Kasumi-1 (cell line): Measurements from ENCODE around the gene PPP2R3B.
"Not testable (repeated sequence)": the region's sequence is repeated elsewhere in the genome, so short reads cannot be mapped to it uniquely, and the experiment has no call there.

Experiments
- DNase-seq, 2 experiments: peaks; one replicate each; lab custom pipeline; 2025; lab: John Stamatoyannopoulos, UW

The PPP2R3B gene

GRCh38 chrX:320126-320783, 66.5 kb downstream of the PPP2R3B start:
- DNase-seq: no peak

GRCh38 chrX:319579-320125, 67.1 kb downstream of the PPP2R3B start:
- no peak for DNase-seq

GRCh38 chrX:318739-319578, 67.7 kb downstream of the PPP2R3B start, which contains the start of gene GTPBP6:
Gene GTPBP6, minus strand, starts transcription at chrX:318796. Its CDS starts 9 bp downstream, at chrX:318787.
- no peak for DNase-seq

GRCh38 chrX:318068-318738, 68.5 kb downstream of the PPP2R3B start:
- no peak for DNase-seq

- no peak for DNase-seq
These were observed 69.2 kb downstream of the PPP2R3B start for GRCh38 chrX:317424-318067.

GRCh38 chrX:316351-317325, 70.1 kb downstream of the PPP2R3B start:
- DNase-seq: no peak

GRCh38 chrX:314781-315595, 71.7 kb downstream of the PPP2R3B start:
- DNase-seq: no peak

GRCh38 chrX:314049-314448, 72.7 kb downstream of the PPP2R3B start:
- no peak for DNase-seq

- no peak for DNase-seq
These were observed 73.2 kb downstream of the PPP2R3B start for GRCh38 chrX:313546-313945.

- no peak for DNase-seq
These were observed 73.9 kb downstream of the PPP2R3B start for GRCh38 chrX:312621-313331.

- no peak for DNase-seq
These were observed 75.3 kb downstream of the PPP2R3B start for GRCh38 chrX:311156-312129.

GRCh38 chrX:310621-311155, 76.0 kb downstream of the PPP2R3B start:
- DNase-seq: no peak

GRCh38 chrX:308821-309520, 77.7 kb downstream of the PPP2R3B start:
- DNase-seq: no peak

GRCh38 chrX:307261-308111, 79.2 kb downstream of the PPP2R3B start:
- no peak for DNase-seq

- DNase-seq: not testable (repeated sequence)
These were observed 80.0 kb downstream of the PPP2R3B start for GRCh38 chrX:306614-307251.
